HG03280 (cell line): ENCODE measurements around the gene PRR19.

Experiments used
- ATAC-seq: cut with Tn5 transposase; IDR thresholded peaks from one replicate; pipeline ENCODE4 v1.9.1; 2021; ENCODE audit warnings: mild to moderate bottlenecking, moderate library complexity; ENCODE audit not compliant: unreplicated experiment

The PRR19 gene

DNA sequence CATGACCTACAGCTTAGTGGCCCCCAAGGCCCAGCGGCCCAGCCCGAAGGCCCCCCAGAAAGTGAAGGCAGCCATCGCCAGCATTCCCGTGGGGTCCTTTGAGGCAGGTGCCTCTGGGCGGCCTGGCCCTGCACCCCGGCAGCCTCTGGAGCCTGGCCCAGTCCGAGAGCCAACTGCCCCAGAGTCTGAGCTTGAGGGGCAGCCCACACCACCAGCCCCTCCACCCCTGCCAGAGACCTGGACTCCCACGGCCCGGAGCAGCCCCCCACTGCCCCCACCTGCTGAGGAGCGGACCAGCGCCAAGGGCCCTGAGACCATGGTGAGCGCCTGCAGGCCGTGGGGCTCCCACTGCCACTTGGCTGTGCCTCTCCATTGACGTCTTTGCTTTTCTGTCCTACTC, 9.0 kb upstream of the PRR19 start:
- ATAC-seq: no peak

DNA sequence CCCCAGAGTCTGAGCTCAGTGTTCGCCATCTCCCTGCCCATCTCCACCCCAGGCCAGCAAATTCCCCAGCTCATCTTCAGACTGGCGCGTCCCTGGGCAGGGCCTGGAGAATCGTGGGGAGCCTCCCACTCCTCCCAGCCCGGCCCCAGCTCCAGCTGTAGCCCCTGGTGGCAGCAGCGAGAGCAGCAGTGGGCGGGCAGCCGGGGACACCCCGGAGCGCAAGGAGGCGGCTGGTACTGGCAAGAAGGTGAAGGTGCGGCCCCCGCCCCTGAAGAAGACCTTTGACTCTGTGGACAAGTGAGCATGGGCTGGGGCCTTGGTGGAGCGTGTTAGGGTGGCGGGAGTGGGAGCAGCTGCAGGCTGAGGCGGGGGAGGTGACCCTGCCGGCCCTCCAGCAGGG, 8.4 kb upstream of the PRR19 start:
- ATAC-seq: no peak

DNA sequence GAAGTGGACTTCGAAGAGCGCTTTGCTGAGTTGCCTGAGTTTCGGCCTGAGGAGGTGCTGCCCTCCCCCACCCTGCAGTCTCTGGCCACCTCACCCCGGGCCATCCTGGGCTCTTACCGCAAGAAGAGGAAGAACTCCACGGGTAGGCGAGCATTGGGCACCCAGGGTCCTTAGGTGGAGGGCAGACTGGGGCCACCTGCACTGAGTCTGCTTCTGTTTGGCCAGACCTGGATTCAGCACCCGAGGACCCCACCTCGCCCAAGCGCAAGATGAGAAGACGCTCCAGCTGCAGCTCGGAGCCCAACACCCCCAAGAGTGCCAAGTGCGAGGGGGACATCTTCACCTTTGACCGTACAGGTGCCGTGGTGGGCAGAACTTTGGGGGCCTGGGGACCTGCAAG, 8.0 kb upstream of the PRR19 start:
- ATAC-seq: no peak

DNA sequence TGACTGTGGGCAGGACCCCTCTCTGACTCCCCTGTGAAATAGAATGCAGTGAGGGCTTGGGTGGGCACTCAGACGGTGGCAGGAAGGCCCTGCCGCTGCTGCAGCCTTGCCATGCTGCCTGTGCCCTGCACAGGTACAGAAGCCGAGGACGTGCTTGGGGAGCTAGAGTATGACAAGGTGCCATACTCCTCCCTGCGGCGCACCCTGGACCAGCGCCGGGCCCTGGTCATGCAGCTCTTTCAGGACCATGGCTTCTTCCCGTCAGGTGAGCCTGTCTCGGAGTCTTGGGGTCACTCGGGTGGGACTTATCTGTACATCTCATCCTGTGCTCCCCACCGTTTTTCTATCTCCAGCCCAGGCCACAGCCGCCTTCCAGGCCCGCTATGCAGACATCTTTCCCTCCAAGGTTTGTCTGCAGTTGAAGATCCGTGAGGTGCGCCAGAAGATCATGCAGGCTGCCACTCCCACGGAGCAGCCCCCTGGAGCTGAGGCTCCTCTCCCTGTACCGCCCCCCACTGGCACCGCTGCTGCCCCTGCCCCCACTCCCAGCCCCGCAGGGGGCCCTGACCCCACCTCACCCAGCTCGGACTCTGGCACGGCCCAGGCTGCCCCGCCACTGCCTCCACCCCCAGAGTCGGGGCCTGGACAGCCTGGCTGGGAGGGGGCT, 7.3 kb upstream of the PRR19 start:
- no peak for ATAC-seq

DNA sequence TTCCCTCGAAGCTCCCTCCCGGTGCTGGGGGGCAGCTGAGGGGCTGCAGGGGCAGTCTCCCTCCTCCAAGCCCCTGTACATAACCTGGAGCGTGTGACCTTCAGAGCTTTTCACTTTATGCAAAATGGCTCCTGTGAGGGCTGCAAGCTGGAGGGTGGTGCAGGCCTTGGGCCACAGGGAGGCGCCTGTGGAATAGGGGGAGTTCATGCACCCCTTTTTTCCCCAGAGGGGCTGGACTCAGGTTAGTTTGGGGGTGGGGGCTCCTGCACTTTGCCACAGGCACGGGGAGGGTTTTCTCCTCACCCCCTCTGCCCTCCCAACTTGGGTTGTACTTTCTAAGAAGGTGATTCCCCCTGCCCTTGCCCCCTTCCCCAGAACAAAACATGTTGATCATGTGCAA, 6.6 kb upstream of the PRR19 start:
- no peak for ATAC-seq

DNA sequence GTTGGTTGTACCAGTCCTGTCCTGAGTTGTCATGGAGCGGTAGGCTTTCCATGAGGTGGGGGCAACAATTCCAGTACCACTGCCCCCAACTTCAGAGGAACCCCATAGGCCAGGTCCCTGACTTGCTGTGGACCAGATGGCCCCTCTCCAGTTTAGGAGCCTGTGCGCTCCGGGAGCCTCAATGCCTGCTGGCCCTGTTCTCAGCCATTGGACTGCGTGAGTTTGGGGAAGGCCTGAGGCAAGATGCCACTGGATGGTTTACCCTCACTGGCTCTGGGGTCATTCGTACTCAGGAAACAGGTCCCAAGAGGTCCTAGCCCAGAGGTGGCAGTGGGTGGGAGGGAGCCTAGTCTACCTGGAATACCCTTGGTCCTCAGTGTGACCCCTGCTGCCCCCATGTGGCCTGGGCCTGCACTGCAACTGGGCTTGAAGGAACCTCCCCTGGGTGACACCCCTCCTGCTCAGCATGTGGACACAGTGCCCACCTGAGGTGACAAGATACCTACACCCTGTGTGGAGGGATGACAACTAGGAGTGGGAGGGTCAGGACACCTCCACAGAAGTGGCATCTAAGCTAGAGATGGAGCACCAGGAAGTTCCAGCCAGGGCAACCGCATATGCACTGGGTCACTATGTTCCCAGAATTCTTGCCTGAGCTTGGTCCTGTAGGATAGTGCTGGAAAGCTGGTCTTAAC, 6.0 kb upstream of the PRR19 start:
- no peak for ATAC-seq

DNA sequence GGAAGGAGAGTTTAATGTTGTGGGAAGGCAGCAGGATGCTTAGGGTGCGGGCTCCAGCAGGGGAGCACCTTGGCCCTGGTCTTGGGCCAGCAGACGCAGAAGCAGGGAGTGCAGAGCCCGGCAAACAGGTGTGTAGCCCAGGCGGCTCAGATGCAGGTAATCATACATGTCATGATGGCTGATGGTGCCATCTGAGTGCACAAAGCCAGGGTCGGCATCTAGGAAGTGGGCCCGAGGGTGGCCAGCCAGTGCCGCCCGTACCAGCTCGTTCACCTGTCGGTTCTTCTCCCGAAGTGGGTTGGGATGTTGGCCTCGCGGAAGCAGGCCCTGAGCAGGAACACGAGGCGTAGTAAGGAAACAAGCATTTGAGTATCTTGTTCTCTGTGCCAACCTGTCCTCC, 4.9 kb upstream of the PRR19 start:
- no peak for ATAC-seq

GRCh38 chr19:42303101-42303464, 1.2 kb downstream of the PRR19 start:
- ATAC-seq: no peak

- ATAC-seq: no peak
Measured at GRCh38 chr19:42303876-42304275, 1.9 kb downstream of the PRR19 start.

DNA sequence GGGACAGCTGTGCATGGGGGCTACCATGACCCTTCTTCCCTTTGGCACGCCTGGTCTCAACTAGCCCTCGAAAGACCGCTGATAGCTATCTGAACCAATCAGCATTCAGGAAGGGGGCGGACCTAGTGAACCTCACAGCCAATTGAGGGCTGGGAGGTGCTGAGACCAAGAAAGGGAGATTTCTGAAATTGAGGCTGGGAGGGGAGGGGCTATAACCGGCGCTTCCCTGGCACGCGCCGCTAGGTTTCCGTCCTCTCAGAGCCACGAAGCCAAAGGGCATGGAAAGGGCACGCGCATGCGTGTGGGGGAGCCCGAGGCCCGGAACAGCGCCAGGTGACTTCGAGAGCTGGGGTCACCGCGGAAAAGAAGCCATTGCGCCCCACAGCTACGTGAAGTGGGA, 4.7 kb downstream of the PRR19 start:
- ATAC-seq: no peak

- ATAC-seq: no peak
Measured at GRCh38 chr19:42309686-42310085, 7.8 kb downstream of the PRR19 start.

DNA sequence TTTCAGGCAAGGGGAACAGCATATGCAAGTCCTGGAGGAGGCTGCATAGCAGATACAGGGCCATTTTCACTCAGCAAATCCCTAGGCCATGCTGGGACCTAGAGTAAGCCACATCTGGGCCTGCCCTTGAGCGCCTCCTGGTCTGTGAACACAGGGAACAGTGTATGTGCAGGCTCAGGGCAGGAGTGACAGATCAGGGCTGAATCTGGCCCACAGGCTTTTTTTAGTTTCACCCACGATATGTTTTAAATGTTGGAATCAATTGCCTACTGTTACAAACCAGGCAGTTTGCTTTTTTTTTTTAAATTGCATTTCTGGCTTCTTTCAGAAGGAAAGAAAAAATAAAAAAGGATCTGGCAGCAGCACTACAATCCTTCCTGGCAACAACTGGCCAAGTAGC, 9.7 kb downstream of the PRR19 start:
- ATAC-seq: no peak

- no peak for ATAC-seq
Measured at GRCh38 chr19:42312370-42312769, 10.4 kb downstream of the PRR19 start.

DNA sequence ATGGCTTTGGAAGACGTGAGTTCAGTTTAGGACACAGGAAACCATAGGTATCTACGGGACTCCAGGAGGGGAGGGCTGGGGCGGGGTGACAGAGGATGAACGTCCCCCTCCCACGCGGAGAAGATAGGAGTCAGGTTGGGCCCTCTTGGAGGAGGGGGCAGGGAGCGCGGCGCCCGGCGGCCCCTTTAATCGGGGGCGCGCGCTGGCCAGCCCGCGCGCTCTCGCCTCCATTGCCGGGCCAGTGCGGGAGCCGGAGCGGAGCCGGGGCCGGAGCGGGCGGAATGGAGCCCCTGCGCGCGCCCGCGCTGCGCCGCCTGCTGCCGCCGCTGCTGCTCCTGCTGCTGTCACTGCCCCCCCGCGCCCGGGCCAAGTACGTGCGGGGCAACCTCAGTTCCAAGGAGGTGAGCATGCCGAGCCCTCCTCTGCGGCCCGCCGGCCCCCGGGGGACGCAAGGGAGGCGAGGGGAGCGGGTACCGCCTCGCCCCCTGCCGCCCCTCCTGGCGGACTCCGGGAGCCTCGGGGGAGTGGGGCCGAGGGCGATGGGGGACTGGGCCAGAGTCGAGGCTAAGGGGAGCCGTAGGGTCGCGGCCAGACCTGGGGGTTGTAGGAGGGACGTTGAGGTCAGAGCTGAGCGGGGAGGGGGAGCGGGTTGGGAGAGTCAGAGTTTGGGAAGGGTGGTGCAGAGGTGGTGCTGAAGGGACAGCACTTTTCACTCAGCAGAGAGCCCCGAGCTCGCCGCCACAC, 11.3 kb downstream of the PRR19 start, which contains the start of gene TMEM145:
Gene TMEM145, plus strand, starts transcription at position 214 of the 744 bp plus-strand sequence. Its CDS starts 68 bp downstream, at position 282.
- no peak for ATAC-seq

DNA sequence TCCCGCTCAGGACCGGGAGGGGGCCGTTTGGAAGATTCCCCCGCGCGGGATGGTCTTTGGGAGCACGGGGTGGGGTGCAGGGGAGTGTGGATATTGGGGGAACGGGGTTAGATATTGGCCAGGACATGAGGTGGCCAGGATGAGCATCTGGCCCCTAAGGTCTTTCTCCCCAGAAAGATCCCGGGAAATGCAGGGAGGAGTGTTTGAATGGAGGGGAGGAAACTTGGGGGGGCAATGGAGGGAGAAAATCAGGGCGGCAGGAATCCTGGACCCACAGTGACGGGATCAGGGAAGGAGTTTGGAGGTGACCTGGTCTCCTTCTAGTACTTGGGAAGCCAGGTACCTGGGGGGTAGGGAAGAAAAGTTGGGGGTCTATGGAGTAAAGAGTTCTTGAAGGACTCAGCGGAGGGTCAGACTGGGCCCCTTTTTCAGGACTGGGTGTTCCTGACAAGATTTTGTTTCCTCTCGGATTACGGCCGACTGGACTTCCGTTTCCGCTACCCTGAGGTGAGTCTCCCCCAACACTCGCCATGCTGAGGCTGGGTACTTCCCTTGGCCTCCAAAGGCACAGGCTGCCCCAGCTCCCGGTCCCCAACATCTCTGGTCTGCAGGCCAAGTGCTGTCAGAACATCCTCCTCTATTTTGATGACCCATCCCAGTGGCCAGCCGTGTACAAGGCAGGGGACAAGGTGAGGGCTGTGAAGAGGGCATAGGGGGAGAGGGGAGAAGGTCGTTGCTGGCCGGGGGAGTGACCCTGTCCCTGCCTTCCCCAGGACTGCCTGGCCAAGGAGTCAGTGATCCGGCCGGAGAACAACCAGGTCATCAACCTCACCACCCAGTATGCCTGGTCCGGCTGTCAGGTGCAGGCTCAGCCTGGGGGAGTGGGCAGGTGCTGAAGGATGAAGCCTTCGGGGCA, 12.2 kb downstream of the PRR19 start:
- ATAC-seq: no peak

GRCh38 chr19:42315024-42315423, 13.1 kb downstream of the PRR19 start:
- ATAC-seq: no peak

DNA sequence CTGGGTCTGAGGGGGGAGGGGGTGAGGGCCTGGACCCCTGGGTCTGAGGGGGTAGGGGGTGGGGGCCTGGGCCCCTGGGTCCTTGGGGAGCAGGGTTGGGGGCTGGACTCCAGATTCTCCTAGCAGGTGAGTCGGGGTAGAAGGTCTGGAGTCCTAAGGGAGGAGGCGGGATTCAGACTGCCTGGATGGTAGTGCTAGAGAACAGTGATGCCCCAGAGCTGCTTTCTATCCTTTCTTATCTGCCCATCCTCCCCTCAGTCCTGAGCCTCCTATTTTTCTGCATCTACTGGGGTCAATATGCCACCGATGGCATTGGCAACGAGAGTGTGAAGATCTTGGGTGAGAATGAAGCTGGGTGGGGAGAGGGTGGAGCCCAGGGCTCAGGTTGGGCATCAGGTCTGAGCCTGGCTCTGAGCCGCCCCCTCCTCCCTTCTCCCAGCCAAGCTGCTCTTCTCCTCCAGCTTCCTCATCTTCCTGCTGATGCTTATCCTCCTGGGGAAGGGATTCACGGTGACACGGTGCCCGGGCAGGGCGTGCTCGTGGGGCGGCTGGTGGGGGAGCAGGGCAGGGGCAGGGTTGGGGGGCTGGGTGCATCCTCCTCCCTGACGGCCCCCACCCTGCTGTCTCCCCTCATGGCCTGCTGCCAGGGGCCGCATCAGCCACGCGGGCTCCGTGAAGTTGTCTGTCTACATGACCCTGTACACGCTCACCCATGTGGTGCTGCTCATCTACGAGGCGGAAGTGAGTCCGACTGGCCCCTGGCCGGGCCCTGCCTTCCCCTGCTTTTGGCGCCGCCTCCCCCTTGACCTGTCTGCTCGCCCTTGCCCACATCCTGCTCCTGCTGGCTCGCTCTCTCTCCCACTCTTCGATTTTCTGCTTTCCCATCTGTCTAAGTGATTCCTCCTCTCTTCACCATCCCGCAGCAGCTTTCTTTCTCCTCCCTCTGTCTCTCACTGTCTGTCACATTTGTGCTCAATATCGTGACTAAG, 14.6 kb downstream of the PRR19 start:
- no peak for ATAC-seq

DNA sequence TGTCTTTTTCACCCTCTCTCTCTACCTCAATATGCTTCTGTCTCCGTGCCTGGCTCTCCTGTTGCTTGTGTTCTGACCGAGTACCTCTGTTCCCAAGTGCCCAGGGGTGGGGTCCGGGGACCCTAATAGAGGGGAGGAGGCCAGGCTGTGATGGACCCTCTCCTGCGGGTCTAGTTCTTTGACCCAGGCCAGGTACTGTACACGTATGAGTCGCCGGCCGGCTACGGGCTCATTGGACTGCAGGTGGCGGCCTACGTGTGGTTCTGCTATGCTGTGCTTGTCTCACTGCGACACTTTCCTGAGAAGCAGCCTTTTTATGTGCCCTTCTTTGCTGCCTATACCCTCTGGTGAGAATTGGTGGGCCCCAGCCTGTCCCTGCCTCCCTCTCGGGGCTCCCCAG, 15.6 kb downstream of the PRR19 start:
- ATAC-seq: no peak

DNA sequence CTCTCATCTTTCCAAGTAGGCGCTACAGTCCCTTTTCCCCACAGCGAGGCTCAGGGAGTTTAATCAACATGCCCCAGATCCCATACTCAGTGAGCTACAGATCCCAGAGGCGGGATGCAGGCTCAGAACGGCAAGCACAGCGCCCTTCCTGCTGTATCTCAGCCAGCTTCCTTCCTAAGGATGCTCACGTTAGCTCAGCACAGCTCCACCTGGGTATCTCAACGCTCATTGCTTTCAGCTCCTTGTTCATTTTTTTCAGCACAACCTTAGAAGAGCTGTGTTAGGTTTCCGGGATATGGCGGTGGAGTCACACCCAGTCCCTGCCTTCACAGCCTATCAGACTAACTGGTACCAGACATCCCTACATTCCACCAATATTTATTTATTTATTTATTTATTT, 20.4 kb downstream of the PRR19 start:
- no peak for ATAC-seq

DNA sequence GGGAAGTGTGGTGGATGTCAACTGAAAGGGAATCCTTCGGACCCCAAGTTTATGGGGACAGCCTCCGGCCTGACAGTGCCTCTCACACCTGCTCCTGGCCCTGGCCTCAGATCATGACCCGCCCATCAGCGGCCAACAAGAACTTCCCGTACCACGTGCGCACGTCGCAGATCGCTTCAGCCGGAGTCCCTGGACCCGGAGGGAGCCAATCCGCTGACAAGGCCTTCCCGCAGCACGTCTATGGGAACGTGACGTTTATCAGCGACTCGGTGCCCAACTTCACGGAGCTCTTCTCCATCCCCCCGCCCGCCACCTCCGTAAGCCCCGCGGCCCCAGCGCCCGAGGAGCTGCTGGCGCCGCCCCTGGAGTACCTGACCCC, 21.5 kb downstream of the PRR19 start:
- ATAC-seq: no peak
